ENCODE measurements around the gene ST3GAL5.

DNA sequence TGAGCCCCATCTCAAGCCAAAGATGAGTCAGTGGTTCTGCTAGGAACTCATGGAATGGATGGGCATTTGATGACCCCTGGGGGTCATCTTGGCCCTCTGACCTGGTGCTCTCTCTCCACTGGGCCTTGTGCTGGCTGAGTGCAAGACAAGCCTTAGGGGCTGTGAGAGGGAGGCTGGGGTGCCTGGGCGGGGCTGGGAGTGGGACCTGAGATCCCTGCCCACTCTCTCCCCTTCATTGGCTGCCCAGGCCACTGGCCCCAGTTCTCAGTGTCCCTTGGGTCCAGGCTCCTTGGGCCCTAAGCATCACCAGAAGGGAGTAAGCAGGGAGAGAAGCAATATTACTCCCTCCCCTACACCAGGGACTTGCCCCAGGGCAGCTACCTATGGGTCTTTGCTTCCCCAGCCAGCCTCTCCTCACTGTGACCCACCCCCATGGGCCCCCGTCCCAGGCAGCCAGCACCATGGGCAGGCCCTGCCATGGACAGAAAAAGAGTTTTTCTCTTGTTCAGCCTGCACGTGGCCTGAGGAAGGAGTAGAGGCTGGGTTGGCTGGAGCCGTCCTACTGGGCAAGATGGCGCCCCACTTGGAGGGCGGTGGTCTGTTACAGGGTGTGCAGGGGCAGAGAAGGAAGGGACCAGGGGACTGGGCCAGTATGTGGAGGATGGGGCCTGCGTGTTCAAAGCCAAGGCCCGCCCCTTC lies 101.4 kb downstream of the ST3GAL5 start:
- TF ChIP-seq EZH2phosphoT487 (IDR thresholded peaks at IDR 0.05; ENCODE audit: low read length) (no peak), CTCF (IDR thresholded peaks at IDR 0.05; ENCODE audit: low read length) (no peak)
